Measurements from ENCODE around the gene PMEPA1.

Gene PMEPA1

DNA sequence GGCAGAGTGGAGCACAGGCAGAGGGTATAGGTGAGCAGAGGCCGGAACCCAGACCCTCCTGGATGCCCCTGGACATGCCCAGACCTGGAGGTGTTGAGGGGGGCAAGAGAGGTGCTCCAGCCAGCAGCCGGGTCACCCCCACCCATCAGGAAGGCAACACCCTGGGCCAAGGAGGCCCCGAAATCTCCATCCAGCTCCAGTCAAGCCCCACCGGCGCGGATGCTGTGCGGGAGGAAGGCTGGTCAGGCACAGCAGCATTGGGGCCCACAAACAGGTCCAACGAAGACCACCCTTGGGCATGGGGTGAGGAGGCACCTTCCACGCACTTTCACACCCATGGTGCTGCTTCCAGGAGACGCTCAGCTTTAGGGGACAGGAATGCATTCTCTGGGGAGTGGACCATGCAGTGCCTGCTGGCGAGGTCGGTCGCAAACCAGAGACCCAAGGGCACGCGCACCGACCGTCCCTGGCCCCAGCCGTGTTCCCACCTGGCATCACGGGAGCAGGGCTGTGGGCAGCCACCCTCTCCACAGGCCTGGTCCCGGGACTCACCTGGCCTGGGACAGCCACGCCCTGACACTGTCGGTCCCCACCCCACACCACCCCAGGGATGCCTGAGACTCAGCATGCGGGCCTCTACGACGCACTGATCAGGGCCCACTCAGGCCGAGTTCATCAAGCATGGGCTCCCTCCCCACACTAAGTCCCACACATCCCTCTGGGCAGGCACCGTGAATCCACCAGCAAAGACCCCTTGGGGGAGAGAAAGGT is 45.9 kb downstream of the PMEPA1 start:
- peaks cover 10% of the 10 kb centered on the region for H3K4me1 ChIP-seq (ENCODE audit: control insufficient read depth, insufficient read depth, low read length)
- no peaks in the 10 kb centered on the region for H3K27me3 ChIP-seq (ENCODE audit: control insufficient read depth, insufficient read depth, low read length, poor library complexity, severe bottlenecking)
- 93% methylated on average over 27 of the region's 27 CpGs for WGBS, 2 experiments
- H3K27ac ChIP-seq (ENCODE audit: insufficient read depth, low read depth, low read length, poor library complexity, severe bottlenecking), result no peak overlapping the region
- no peaks in the 10 kb centered on the region for H3K9me3 ChIP-seq (ENCODE audit: control insufficient read depth, low read length)
- H3K4me3 ChIP-seq (ENCODE audit: insufficient read depth, low read depth, low read length), result no peak overlapping the region
- H3K36me3 ChIP-seq (ENCODE audit: control insufficient read depth, insufficient read depth, low read length), result no peaks in the 10 kb centered on the region

DNA sequence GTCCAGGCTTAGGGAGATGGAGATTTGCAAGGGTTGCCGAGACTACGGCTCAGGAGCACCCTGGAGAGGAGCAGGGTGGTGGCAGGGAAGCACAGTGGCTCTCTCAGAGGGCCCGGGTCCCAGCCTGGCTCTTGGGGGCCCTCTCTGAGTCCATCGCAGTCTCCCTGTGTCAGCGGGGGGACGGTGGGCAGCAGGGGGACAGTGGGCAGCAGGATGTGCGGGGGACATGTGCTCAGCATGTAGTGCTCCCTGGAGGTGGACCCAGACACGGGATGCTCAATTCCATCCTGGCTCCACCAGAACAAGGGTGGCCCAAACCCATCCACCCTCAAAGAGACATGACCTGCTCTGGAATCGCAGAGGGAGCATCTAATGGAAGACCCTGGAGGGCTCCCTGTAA is 46.6 kb downstream of the PMEPA1 start:
- H3K9me3 ChIP-seq (ENCODE audit: control insufficient read depth, low read length), result no peaks in the 10 kb centered on the region
- WGBS, 2 experiments, result 94 to 95% methylated on average over 9 of the region's 9 CpGs
- H3K4me3 ChIP-seq (ENCODE audit: insufficient read depth, low read depth, low read length), result no peak overlapping the region
- peaks cover 10% of the 10 kb centered on the region for H3K4me1 ChIP-seq (ENCODE audit: control insufficient read depth, insufficient read depth, low read length)
- H3K36me3 ChIP-seq (ENCODE audit: control insufficient read depth, insufficient read depth, low read length), result no peaks in the 10 kb centered on the region
- no peaks in the 10 kb centered on the region for H3K27me3 ChIP-seq (ENCODE audit: control insufficient read depth, insufficient read depth, low read length, poor library complexity, severe bottlenecking)
- H3K27ac ChIP-seq (ENCODE audit: insufficient read depth, low read depth, low read length, poor library complexity, severe bottlenecking), result no peak overlapping the region

DNA sequence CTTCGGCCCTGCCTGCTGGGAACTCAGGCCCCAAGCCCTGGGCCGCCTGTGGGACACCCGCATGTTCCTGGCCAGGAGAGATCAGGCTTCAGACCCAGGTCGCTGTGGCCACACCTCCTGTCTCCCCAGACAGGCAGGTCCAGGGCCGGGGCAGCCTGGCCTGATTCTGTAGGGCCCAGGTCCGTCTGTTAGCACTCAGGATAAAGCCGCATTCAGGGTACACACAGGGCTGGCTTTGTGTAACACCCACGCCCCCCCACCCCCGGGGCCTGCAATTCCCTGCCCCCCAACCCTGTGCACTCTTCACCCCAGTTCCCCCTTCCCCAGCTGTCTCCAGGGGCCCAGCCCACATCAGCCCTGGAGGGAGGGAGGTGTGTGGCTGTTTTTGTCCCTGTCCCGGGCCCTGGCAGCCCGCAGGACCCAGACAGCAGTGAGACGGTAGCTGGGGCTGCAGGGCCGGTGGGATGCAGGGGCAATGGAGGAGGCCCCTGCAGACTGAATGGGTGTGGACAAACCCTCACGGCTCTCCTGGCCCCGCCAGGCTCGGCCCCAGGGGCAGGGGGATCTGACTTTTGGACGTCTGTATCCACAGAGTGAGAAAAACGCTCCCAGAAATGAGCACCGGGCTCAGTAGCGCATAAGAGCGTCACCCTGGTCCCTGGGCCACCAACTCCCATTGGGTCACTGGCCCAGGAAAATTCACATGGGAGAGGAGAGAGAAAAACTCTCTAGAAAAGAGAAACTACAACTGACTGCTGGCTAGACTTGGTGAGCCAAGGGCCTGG is 47.2 kb downstream of the PMEPA1 start:
- Histone ChIP-seq H3K4me3 (ENCODE audit: insufficient read depth, low read depth, low read length) (no peak overlapping the region), H3K4me1 (ENCODE audit: control insufficient read depth, insufficient read depth, low read length) (peaks cover 10% of the 10 kb centered on the region), H3K27ac (ENCODE audit: insufficient read depth, low read depth, low read length, poor library complexity, severe bottlenecking) (no peak overlapping the region), H3K36me3 (ENCODE audit: control insufficient read depth, insufficient read depth, low read length) (no peaks in the 10 kb centered on the region), H3K27me3 (ENCODE audit: control insufficient read depth, insufficient read depth, low read length, poor library complexity, severe bottlenecking) (no peaks in the 10 kb centered on the region), H3K9me3 (ENCODE audit: control insufficient read depth, low read length) (no peaks in the 10 kb centered on the region)
- 83 to 84% methylated on average over 19 to 21 of the region's 21 CpGs for WGBS, 2 experiments

DNA sequence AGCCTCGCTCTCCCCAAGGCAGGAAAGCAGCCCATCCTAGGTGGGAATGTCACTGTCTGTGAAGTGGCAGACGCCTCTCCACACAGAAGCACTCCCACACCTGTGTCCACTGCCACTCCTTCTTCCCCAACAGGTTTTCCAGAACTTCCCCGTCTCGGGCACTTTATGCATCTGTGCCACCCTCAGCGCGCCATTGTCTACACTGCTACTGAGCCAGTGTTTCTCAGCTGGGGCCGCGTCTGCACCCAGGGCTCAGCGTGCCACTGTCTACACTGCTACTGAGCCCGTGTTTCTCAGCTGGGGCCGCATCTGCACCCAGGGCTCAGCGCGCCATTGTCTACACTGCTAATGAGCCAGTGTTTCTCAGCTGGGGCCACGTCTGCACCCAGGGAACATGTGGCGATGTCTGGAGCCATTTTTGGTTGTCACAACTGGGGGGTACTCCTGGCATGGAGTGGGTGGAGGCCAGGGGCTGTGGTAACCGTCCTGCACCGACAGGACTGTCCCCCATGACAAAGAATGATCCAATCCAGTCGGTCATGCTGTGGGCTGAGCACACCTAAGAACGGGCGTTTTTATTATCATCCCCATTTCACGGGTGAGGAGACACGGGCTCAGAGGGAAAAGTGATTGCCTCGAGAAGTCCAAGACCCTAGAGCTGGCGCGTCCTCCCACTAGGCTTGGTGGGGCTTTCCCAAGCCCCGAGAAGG is 47.9 kb downstream of the PMEPA1 start:
- WGBS, 2 experiments, result 91 to 92% methylated on average over 26 of the region's 26 CpGs
- Histone ChIP-seq H3K4me1 (ENCODE audit: control insufficient read depth, insufficient read depth, low read length) (peaks cover 10% of the 10 kb centered on the region), H3K9me3 (ENCODE audit: control insufficient read depth, low read length) (no peaks in the 10 kb centered on the region), H3K27ac (ENCODE audit: insufficient read depth, low read depth, low read length, poor library complexity, severe bottlenecking) (no peak overlapping the region), H3K4me3 (ENCODE audit: insufficient read depth, low read depth, low read length) (no peak overlapping the region), H3K27me3 (ENCODE audit: control insufficient read depth, insufficient read depth, low read length, poor library complexity, severe bottlenecking) (no peaks in the 10 kb centered on the region), H3K36me3 (ENCODE audit: control insufficient read depth, insufficient read depth, low read length) (no peaks in the 10 kb centered on the region)

DNA sequence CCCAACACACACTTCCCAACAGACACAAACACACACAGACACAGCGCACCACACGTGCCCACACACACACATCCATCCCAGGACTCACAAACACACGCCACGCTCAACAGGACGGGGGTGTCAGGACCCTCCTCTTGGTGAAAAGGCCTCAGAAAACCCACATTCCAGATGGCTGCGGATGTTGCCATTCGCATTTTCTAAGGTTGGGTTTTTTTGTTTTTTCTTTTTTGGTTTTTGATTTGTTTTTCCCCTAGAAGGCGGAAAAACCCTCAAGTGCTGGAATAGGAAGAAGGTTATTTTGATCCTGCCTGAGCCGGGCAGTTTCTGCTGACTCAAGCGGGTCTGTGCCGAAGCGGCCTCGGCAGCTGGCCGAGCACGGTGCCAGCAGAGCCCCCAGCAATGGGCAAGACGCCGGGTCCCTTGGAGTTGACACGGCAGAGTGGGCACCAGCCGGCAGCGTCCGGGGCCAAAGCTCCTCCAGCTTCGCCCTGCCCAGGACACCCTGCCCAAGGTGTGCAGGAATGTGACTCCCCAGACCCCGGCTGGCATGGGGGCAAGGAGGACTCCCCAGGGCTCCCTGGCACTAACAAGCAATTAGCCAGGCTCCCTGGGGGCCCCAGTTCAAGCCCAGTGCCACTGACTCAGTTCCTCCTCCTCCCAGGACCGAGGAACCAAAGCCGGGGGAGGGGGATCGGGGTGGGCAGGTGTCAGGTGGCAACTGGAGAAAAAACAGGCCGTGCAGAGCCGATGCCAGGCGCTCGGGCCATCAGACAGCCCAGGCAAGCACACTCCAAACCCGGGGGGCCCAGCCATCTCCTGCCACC is 48.7 kb downstream of the PMEPA1 start:
- H3K27me3 ChIP-seq (ENCODE audit: control insufficient read depth, insufficient read depth, low read length, poor library complexity, severe bottlenecking), result no peaks in the 10 kb centered on the region
- no peak overlapping the region for H3K4me3 ChIP-seq (ENCODE audit: insufficient read depth, low read depth, low read length)
- H3K4me1 ChIP-seq (ENCODE audit: control insufficient read depth, insufficient read depth, low read length), result peaks cover 5% of the 10 kb centered on the region
- H3K27ac ChIP-seq (ENCODE audit: insufficient read depth, low read depth, low read length, poor library complexity, severe bottlenecking), result no peak overlapping the region
- no peaks in the 10 kb centered on the region for H3K9me3 ChIP-seq (ENCODE audit: control insufficient read depth, low read length)
- no peaks in the 10 kb centered on the region for H3K36me3 ChIP-seq (ENCODE audit: control insufficient read depth, insufficient read depth, low read length)
- 93 to 95% methylated on average over 31 of the region's 31 CpGs for WGBS, 2 experiments

DNA sequence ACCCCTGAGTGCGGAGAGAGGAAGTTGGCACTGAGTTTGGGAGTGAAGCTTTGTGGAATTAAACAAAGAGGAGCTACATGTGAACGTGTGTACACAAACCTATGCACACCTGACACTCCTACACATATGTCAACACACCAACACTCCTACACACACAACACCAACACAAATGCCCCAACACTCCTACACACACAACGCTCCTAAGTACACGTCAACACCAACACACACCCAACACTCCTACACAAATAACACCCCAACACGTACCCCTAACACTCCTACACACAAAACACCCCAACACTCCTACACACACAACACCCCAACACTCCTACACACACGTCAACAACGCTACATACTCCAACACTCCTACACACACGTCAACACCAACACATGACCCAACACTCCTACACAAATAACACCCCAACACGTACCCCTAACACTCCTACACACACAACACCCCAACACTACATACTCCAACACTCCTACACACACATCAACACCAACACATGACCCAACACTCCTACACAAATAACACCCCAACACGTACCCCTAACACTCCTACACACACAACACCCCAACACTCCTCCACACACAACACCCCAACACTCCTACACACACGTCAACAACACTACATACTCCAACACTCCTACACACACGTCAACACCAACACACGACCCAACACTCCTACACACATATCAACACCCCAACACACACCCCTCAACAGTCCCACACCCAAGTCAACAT is 49.5 kb downstream of the PMEPA1 start:
- Histone ChIP-seq H3K27ac (ENCODE audit: insufficient read depth, low read depth, low read length, poor library complexity, severe bottlenecking) (no peak overlapping the region), H3K4me1 (ENCODE audit: control insufficient read depth, insufficient read depth, low read length) (peaks cover 3% of the 10 kb centered on the region), H3K9me3 (ENCODE audit: control insufficient read depth, low read length) (no peaks in the 10 kb centered on the region), H3K27me3 (ENCODE audit: control insufficient read depth, insufficient read depth, low read length, poor library complexity, severe bottlenecking) (no peaks in the 10 kb centered on the region), H3K4me3 (ENCODE audit: insufficient read depth, low read depth, low read length) (no peak overlapping the region), H3K36me3 (ENCODE audit: control insufficient read depth, insufficient read depth, low read length) (no peaks in the 10 kb centered on the region)
- 86 to 92% methylated on average over 13 of the region's 13 CpGs for WGBS, 2 experiments

DNA sequence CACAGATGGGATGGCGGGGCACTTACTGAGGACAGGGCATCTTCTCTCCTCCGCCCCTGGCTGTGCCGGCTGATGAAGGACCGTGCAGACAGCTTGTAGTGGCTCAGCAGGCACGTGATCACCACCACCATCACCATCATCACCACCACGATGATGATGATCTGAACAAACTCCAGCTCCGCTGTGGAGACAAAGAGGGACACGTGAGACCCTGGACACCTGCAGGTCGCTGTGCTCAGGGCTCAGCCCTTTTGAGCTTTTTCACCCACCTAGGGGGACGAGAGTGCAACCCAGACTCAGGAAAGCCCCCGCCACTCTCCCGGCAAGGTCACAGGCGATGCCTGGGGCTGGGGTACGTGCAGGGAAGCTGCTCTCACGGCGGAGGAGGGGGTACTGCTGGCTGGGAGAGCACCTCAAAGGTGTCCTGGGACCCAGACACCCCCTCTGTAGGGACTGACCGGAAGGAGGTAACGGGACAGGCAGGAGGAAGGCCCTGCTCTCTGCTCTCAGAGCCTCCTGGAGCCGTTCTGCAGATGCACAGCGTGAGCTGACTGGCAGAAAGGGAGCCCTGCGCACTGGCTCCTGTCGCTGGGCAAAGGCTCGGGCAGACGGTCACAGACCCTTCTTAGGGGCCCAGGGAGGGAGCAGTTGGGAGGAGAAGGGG is 50.2 kb downstream of the PMEPA1 start:
- Histone ChIP-seq H3K27ac (ENCODE audit: insufficient read depth, low read depth, low read length, poor library complexity, severe bottlenecking) (no peak overlapping the region), H3K36me3 (ENCODE audit: control insufficient read depth, insufficient read depth, low read length) (no peaks in the 10 kb centered on the region), H3K9me3 (ENCODE audit: control insufficient read depth, low read length) (no peaks in the 10 kb centered on the region), H3K27me3 (ENCODE audit: control insufficient read depth, insufficient read depth, low read length, poor library complexity, severe bottlenecking) (no peaks in the 10 kb centered on the region), H3K4me1 (ENCODE audit: control insufficient read depth, insufficient read depth, low read length) (peaks cover 3% of the 10 kb centered on the region), H3K4me3 (ENCODE audit: insufficient read depth, low read depth, low read length) (no peak overlapping the region)
- WGBS, 2 experiments, result 90% methylated on average over 24 of the region's 24 CpGs

DNA sequence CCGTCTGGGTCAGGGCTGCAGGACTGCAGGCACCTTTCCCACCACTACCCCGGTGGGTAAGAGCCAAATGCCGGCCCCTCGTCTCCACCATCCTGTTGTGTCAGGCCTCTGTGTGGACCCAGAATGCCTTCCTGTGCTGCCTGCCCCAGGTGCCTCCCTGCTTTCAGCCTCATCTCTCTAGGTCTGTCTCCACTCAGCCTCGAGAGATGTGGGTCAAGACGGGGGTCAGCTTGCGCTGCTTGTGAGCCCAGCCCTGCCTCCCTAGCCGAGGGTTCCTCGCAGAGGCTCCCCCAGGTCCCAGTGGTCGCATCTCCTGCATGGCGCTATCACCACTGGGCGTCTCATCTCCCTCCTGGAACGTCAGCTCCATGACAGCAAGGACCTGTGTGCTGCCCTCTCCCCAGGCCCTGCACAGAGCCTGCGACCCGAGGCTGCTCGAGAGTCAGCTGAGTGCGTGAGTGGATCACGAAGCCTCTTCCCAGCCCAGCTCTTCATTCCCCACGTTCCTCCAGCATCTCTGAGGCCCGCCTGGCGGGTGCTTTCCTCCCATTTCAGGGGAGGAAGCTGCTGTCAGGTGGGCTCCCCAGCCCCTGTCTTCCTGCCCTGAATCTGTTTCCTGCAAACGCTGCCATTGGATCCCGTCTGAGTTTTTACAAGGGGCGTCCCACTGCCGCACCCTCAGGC is 50.8 kb downstream of the PMEPA1 start:
- Histone ChIP-seq H3K9me3 (ENCODE audit: control insufficient read depth, low read length) (no peaks in the 10 kb centered on the region), H3K27ac (ENCODE audit: insufficient read depth, low read depth, low read length, poor library complexity, severe bottlenecking) (no peak overlapping the region), H3K27me3 (ENCODE audit: control insufficient read depth, insufficient read depth, low read length, poor library complexity, severe bottlenecking) (no peaks in the 10 kb centered on the region), H3K4me3 (ENCODE audit: insufficient read depth, low read depth, low read length) (no peak overlapping the region), H3K36me3 (ENCODE audit: control insufficient read depth, insufficient read depth, low read length) (no peaks in the 10 kb centered on the region), H3K4me1 (ENCODE audit: control insufficient read depth, insufficient read depth, low read length) (peaks cover 3% of the 10 kb centered on the region)
- whole genome bisulfite sequencing, 2 experiments, result 92% methylated on average over 25 of the region's 25 CpGs
